ENCODE data around the gene TMEM117.
"Not testable (repeated sequence)": the region's sequence is repeated elsewhere in the genome, so short reads cannot be mapped to it uniquely, and the experiment has no call there.

TMEM117 gene

DNA sequence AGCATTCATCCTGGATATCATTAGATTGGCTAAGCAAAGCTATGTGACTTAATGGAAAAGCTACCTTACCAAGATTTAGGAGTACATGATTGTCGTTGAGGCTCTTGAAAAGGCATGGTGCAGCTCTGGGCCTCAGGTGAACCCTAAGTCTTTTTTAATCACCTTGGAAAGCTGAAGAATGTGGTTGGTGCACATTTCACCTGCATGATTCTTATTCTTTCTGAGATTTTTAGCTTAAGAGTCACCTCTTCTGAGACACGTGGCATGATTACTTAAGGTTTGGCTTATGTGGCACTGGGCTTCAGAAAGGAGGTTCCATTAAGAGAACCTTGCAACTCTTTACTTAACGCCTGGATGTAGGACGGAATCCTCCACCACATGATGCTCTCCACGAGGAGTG, 498.5 kb downstream of the TMEM117 start:
- DNase-seq = no peak

DNA sequence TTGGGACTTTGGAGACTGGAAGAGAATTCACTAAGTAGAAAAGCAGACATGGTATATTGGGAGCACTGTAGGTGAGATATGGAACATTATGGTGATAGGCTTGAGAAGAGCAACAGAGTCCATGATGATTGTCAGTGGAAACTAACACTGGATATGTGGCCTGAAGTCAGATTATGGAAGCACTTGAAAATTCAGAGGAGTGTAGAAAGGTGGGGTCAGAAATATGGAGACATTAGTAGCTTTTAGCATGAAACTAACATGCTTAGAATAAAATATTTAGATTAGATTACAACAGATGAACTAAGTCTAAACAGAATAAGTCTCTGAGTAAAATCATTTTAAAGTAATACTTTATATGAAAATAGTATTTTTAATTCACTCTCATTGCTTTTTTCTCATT, 499.1 kb downstream of the TMEM117 start:
- no peak for DNase-seq

DNA sequence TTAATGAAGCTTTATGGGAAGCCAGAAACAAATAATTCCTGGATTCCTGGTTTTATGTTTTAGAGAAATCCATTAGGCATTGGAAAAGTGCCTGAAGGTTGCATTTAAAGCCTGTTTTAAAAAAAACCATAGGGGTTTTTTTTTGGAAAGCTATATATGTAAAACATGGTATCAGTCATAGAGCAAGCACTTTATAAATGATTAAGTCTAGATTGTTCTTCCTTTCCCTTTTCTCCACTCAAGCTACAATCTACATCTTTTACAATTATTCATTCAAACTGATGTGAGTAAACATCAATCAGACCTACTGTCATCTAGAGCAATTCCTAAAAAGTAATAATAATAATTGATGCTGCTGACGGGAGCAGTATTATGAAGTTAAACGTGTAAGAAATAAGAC, 500.7 kb downstream of the TMEM117 start:
- DNase-seq = no peak

DNA sequence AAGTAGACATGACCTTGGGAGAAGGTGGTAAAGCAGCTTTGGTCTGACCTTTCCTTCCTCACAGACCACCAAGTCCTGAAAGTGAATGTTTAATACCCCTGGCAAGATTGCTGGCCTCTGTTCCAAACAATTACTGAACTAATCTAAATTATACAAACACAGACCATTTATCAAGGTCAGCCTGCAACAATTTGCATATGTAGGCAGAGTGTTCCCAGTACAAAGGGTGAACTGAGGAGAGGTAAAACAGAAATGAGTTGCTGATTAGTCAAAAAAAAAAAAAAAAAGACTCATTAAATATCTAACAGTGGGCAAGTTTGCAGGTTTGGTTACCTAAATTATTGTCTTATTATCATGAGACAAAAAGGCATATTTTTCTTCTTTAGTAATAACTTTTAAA, 506.5 kb downstream of the TMEM117 start:
- no peak for DNase-seq

DNA sequence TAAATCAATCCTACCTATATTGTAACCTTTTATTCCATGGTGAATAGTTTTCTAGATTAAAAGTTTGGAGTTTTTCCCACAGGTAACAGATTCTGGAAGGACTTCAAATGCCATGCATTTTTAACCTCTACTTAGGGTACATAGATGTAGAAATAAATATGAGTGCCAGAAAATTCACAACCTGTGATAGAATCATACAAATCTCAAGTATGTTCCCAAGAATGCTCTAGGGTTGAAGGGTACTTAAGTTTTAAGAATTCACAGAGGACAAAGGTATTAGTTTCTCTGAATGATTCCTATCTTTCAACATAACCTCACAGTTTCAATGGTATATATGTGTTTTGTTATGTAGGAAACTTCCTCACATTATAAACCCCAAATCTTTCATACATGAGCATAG, 511.3 kb downstream of the TMEM117 start:
- DNase-seq = no peak

DNA sequence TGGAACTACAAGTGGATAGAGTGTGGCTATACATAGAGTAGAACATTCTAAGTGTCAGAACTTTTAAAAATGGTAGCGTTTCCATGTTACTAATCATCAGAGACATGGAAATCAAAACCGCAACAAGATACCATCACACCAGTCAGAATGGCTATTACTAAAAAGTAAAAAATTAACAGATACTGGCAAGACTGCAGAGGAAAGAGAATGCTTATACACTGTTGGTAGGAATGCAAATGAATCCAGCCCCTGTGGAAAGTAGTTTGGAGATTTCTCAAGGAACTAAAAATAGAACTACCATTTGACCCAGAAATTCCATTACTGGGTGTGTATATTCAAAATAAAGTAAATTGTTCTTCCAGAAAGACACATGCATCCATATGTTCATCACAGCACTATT, 521.6 kb downstream of the TMEM117 start:
- DNase-seq = no peak

DNA sequence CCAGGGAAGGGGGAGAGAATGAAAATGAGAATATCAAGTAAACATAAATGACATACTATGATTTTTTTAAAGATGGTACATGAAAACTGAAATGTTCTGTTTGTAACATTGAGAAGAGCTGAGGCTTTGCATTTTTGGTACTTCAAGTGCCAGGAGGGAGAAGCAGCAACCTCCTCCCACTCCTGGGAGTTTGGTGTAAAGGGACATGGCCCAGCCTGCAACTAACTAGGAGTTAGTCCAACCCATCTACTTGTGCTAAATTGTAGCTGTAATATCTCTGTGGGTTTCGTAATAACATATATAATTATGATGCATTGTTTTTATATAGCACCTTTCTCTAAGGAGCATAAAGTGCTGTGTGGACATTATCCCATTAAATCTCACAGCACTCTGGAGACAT, 522.8 kb downstream of the TMEM117 start:
- no peak for DNase-seq

DNA sequence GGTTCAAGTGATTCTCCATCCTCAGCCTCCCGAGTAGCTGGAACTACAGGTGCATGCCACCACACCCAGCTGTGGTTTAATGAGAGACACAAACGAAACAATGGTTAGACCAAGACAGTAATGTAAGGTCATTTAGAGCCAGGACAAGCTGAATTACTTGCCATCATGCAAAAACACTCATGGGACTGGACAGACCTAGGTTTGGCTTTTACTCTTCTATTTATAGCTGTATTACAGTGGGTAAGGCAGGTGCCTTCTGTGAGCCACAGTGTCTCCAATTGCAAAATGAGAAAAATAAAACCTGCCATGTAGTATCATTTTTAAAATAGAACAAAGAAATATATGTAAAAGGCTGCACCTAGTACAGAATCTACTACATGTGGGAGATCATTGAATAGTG, 527.1 kb downstream of the TMEM117 start:
- DNase-seq = no peak

DNA sequence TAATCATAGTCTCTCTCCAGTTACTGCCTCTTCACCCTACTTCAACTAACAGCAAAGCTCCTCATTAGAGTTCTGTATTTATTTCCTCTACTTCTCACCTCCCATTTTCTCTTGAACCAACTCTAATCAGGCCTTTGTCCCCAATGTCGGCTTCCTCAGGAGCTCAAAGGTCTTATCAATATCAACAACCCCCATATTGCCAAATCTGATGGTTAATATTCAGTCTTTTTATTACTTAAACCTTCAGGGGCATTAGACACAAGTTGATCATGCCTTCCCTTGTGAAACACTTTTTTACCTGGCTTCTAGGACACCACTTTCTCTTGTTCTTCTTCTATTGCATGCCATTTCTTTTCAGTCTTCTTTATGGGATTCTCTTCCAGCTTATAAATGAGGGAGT, 531.3 kb downstream of the TMEM117 start:
- no peak for DNase-seq

DNA sequence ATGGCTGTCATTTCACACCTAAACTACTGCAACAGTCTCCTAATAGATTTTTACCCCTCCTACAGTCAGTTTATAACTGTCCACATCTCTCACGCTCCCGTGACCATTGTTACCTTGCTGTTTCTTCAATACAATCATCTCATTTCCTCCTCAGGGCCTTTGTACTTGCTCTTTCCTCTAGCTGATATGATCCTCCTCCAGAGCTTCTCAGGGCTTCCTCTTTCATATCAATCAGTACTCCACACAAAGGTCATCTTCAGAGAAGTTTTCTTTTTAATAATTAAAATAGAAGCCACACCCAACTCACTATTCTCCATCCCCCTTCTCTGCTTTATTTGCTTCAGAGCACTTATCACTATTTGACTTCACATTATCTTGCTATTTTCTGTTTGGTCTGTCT, 532.0 kb downstream of the TMEM117 start:
- DNase-seq = no peak

DNA sequence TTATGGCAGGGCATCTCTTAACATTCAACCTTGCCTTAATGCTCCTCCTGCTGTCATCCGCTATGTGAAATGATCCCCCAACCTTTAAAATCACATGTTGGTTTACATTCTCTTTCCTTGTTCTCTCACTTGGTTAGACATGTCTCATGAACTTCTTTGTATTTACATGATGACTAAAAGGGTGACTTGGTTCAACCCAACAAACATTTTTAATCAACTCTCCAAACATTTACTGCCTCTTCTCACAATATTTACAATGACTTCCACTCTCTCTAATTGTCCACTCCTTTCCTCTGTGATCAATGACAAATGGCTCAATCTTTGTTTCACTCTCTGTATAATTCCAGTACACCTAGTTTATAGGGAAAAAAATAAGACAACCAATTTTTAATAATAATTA, 534.1 kb downstream of the TMEM117 start:
- DNase-seq = no peak

DNA sequence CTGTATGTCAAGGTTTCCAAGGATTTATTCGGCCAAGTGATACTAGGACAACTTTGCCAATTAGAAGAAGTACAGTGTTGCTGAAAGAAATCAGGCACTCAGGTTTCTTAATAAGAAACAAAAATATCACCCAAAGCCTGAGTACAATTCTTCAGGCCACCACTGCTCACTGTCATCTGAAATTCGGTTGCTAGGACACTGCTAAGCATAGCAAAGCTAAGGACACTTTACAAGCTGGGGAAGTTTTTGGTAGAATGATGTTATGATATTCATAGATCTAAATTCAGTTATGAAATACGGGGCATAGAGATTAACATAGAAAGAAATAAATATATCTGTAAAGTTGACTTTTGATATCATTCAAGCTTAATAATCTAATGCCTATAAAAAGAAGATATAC, 535.1 kb downstream of the TMEM117 start:
- DNase-seq = no peak

DNA sequence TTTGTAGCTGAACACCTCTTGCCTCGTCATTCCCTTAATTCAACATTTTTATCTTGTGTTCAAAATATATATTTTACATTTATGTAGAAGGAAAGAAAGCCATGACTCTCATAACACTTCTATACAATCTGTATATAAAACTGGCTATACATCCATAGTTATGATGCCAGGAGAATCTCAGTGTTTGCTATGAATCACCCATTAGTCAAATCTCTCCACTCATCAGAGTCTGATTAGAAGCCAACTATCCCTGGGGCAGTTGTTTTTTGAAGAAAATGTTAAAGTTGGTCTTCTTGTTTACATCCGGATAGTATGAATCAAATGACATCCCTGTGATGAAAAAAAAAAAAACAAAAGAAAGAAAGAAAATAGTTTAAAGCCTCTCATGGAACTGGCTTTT, 536.4 kb downstream of the TMEM117 start:
- no peak for DNase-seq

DNA sequence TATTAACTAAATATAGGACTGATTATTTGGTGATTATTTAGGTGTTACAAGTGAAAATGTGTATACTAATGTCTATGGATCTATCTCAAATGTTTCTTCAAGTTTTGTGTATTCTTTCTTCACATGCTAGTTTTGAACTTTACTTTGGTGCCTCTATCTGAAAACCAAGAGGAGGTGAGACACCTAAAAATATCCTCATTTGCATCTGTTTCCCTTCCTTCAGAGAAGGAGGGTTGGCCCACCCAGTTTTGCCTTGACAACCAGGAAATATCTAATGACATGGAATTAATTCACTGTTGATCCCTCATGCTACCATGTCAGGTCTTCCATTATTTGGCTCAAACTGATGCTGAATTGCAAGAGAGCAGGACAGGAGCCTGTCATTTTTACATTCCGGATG, 539.8 kb downstream of the TMEM117 start:
- DNase-seq = no peak

DNA sequence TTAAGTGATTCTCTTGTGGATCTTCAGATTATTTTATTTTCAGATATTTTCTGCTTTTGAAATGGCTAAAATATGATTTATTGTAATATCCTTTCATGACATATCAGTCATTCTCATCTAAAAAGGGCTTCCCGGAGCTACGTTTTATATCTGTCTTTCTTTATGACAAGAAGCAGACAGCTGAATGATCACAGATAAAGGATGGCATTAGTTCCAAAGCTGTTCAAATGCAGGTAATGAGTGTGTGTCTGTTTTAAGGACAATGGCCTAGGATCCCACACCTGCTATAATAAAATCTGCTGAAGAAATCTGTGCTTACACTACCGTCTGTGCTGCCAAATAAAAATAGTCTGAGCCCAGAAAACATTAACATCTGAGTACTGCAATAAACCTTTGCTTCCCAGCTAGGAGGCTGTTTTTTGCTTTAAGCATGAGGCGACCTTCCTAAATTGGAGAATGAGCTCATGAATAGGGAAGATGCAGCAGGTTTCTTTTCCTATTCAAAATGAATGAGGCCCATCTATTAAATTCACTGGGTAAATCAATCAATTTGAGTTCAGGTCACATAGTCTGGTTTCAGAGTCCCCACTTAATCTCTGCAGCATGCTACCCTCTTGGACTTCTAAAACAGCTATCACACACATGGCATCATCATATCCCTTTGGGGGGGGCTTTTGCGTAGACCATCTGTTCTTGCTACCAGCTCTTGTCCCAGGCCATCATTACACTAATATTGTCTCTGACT, 541.7 kb downstream of the TMEM117 start:
- DNase-seq = no peak

DNA sequence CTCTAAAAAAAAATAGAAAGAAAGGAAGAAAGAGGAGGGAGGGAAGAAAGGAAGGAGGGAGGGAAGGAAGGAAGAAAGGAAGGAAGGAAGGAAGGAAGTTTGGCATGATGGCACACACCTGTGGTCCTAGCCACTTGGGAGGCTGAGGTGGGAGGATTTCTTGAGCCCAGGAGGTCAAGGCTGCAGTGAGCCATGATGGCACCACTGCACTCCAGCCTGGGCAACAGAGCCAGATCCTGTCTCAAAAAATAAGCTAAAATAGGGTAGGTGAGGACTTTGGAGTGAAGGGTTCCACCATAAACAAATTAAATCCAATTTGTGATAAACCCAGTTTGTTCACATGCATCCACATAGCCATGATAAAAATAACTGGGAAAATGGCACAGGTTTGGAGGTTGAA, 543.2 kb downstream of the TMEM117 start:
- not testable (repeated sequence) for DNase-seq

DNA sequence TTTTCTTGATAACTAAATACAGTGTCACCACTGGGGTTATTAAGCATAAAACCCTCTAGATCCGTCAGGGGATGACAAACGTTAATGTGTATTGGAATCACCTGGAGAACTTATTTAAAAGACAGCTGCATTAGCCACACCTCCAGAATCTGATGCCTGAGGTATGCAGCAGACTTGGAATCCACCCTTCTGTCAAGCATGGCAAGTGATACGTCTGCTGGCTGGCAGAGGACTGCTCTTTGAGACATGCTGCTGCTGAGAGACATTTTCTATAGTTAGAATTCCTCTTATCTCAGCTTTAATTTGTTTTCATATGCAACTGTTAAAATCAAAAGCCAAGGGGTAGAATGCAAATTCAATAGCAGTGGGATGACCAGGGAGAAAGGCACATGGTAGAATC, 544.0 kb downstream of the TMEM117 start:
- no peak for DNase-seq

DNA sequence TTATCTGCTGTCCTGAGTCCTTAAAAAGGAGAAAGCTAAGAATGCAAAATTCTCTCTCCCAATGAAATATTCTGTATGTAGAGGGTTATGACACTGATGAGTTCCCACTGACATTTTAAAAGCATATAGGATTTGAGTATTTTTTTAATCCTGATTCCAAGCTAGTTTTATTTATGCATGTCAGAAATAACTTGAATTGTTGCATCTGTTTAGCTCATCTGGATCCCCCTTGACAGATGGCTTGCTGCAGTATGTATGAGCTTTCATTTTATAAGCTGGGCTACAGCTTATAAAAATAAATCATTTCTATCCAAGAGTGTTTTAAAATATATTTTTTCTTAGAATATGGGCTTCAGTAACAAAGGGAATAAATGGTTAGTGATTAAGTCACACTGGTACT, 545.0 kb downstream of the TMEM117 start:
- DNase-seq = no peak

DNA sequence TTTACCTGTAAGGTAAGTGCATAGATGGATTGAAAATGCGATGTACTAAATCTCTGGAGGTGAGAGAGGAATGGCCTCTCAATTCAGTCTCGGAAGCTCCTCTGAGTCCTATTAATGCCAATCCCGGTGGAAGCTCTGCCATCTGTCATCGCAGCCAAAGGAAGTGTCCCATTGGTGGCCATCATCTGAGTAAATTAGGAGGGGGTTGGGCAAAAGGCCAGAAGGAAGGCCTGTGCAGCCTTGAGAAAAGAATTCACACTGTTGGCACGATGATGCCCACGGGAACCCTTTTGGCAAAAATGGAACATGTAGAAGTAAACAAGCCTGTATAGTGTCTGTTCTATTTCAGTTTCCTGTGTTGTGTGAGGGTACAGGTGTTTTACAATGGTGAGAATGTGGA, 545.5 kb downstream of the TMEM117 start:
- no peak for DNase-seq

DNA sequence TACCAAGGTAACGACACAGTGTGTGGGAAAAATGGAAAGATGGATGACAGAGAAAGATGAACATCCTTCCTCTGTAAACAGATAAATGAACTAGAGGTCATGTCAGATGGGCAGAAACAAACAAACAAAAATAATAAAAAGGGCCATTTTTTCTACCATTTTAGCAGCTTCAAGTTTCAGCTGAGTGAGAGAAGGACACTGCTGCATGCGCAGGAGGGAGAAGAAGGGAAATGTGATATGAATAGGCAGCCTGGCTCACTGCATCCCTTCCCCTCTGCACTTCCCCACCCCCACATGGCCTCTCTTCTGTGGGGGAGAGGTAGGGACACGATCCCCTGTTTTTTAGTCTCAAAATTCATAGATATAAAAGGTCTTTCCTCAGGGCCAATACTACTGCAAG, 548.3 kb downstream of the TMEM117 start:
- DNase-seq = no peak

DNA sequence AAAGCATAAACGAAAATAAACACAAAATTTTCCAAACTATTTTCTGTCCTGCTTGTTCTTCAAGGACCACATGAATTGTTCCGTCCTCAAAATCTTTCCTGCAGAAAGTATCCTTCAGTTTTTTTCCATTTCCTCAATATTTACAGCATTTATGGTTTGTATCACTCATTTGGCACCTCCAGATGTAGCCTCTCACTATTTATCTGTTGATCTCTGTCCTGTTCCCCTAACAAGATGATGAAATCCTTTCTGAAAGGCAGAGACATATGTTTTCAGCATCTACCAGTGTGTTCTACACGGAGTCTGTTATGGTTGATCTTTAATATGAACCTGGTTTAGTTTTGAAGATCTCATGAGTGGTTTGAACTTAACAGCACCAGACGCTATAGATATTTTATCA, 550.1 kb downstream of the TMEM117 start:
- DNase-seq = no peak

DNA sequence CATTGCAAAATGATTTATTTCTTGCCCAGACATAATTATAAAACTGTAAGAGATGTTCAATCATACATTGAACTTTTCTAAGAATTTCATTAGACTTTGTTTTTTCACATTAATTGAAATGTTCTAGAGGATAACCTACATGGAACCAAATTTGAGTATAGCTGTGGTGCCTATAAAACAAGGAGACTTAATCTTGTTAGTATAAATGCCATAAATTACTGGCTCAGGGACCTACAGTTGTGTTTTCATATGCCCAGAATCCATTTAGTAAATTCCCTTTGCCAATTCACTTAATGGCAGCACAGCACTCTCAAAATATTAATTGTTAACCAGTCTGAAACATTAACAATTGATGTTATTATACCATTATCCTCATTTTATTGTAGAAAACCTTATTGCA, 551.7 kb downstream of the TMEM117 start:
- DNase-seq = no peak

DNA sequence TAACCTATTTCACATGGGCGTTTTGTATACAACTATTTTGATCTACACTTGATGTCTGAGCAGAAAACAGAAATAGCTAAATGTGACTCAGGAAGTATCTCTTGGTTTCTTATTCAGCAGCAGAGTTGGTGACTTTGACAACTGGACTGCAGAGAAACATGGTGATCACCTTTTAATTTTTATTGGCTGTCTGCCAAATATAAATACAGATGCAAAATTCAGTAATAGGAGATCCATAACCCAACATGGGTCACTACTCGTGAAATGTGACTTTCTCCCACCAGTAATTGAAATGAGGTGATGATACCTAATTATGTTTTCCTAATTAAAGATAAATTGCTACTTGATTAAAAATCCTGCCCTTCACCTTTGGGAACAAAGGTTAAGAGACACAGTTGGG, 553.2 kb downstream of the TMEM117 start:
- no peak for DNase-seq

DNA sequence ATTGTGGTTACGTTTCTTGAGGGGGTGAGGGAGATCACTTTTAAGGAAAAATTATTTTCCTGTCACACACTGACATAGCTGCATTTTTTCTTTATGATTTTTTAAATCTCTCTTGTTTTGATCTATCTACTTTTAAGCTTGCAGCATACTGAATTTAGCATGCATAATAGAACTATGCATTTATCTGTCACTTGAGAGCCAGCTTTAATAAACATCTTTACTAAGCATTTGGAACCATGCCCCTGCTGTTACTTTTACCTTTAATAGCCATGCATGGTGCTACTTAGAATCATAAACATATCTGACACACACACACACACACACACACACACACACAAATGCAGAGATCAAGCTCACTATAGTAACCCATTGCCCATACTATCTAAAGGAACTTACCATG, 554.0 kb downstream of the TMEM117 start:
- no peak for DNase-seq

DNA sequence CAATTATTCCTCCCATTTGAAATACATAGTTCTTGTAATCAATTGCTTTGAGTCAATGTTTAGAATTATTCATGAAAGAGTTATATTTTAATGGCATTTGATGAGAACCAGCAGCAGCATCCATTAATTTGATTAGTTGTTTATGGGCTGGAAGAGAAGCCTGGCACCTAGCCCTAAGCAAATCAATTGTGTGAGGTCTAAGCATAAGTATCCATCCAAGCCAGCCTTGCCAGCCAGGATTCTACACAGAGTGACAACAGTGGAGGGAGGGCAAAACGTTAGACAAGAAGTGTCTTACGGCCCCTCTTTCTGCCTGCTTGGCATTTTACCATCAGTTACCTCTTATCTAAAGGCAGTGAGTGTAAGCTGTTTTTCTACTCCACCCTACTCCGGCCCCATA, 561.8 kb downstream of the TMEM117 start:
- DNase-seq = no peak

DNA sequence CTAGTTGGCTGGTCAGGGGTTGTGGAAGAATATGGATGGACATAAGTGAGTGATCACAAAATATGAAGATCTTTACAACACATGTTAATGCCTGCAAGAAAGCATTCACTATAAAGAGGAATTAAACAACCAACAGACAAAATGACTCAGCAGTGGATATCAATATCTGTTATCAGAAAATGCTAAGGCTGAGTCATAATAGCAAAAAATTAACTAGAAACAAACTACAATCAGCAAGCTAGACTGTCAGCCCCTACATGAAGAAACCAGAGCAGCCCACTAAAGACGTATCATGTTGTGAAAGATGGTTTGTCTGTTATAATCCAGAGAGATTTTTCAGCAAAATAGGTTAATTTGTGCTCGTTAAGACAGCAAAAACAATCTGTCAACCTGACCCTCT, 567.3 kb downstream of the TMEM117 start:
- DNase-seq = no peak

Data from activated effector memory CD4-positive, alpha-beta T cell treated with Interleukin-2 at 50 U/mL for 16 hours (primary cell).